Calu3 (cell line): ENCODE data around the gene ABLIM2. TPM values are rescaled to one million over a fixed set of nuclear protein-coding genes. Genes with fewer than 3 reads are reported as not detected.
"Not testable (repeated sequence)": the region's sequence is repeated elsewhere in the genome, so short reads cannot be mapped to it uniquely, and the experiment has no call there.

ENCODE experiments used
- BruUV-seq: library from RNA; stranded (reverse); fragments of 400-500 nt; replicated peaks from 2 replicates; lab custom pipeline; 2021; lab: Mats Ljungman, UMichigan
- CTCF ChIA-PET: fragments of 300-600 bp; sonication (Branson Sonifier 250); formaldehyde crosslinking; loops from one replicate; lab custom pipeline; 2022; ENCODE audit warnings: antibody characterized with exemption; lab: Charles Lee
- DNase-seq: peaks from one replicate; pipeline ENCODE4 v3.0.0; 2022
- H3K27ac Mint-ChIP-seq: one replicate; pipeline ENCODE4 v1.8.0; 2022; ENCODE audit warnings: mixed read lengths; ENCODE audit not compliant: unreplicated experiment
- H3K27me3 Mint-ChIP-seq: one replicate; pipeline ENCODE4 v1.8.0; 2022; ENCODE audit warnings: mixed read lengths; ENCODE audit not compliant: unreplicated experiment
- H3K36me3 Mint-ChIP-seq: one replicate; pipeline ENCODE4 v1.8.0; 2022; ENCODE audit warnings: mild to moderate bottlenecking, moderate library complexity, mixed read lengths; ENCODE audit not compliant: insufficient read depth, unreplicated experiment
- H3K4me1 Mint-ChIP-seq: one replicate; pipeline ENCODE4 v1.8.0; 2022; ENCODE audit warnings: mild to moderate bottlenecking, low read depth, mixed read lengths; ENCODE audit not compliant: unreplicated experiment
- H3K4me3 Mint-ChIP-seq: one replicate; pipeline ENCODE4 v1.8.0; 2022; ENCODE audit warnings: mild to moderate bottlenecking, low read depth, moderate library complexity, mixed read lengths; ENCODE audit not compliant: unreplicated experiment
- H3K9me3 Mint-ChIP-seq: one replicate; pipeline ENCODE4 v1.8.0; 2022; ENCODE audit warnings: low read depth, mixed read lengths; ENCODE audit not compliant: unreplicated experiment
- intact Hi-C: fragments of 100-400 bp; cut with micrococcal nuclease; formaldehyde crosslinking; loops from one replicate; pipeline ENCODE4 v1.10.0; 2022; ENCODE audit not compliant: unreplicated experiment
- total RNA-seq: library from RNA; stranded (reverse); gene quantifications from 2 replicates; pipeline ENCODE4 v1.2.3, GENCODE V29; 2022
- TF ChIP-seq, protein P1 (sequence below): fragments of 200-600 bp; IDR thresholded peaks from one replicate; pipeline ENCODE4 v1.8.0; 2022; ENCODE audit warnings: antibody characterized with exemption; ENCODE audit not compliant: unreplicated experiment

The ABLIM2 gene
- total RNA-seq, 1 experiment from 2014 or later: 1.0 TPM

DNA sequence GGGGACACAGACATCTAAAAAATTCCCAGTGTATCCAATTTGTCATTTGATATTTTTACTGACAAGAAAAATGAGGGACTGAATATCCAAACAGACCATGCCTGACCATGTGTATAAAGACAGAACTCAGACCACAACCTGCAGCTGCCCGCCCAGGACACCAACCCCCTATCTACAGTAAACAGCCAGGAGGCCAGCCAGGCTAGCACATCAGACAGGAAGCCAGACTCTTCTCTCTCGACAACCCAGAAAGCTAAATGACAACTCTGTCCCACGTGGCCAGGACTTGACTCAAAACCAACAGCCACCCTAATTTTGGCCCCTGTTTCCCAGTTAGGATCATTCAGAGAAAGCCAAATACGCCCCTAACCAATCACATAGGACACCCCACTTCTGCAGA, 234.0 kb downstream of the ABLIM2 start:
- H3K27me3 Mint-ChIP-seq: no peaks in the 10 kb centered on the region
- CTCF ChIA-PET: no interaction called here
- DNase-seq: no peak
- no TSS peak for BruUV-seq
- no peaks in the 10 kb centered on the region for H3K9me3 Mint-ChIP-seq
- H3K4me3 Mint-ChIP-seq: no peak overlapping the region
- intact Hi-C loops: loop anchor here (10.0 kb wide), 1 partner anchor 120 kb away; no protein-coding TSS in a partner anchor
- H3K36me3 Mint-ChIP-seq: peaks cover 3% of the 10 kb centered on the region
- peaks cover 26% of the 10 kb centered on the region for H3K4me1 Mint-ChIP-seq
- no peak overlapping the region for H3K27ac Mint-ChIP-seq
- TF ChIP-seq, protein P1, sequence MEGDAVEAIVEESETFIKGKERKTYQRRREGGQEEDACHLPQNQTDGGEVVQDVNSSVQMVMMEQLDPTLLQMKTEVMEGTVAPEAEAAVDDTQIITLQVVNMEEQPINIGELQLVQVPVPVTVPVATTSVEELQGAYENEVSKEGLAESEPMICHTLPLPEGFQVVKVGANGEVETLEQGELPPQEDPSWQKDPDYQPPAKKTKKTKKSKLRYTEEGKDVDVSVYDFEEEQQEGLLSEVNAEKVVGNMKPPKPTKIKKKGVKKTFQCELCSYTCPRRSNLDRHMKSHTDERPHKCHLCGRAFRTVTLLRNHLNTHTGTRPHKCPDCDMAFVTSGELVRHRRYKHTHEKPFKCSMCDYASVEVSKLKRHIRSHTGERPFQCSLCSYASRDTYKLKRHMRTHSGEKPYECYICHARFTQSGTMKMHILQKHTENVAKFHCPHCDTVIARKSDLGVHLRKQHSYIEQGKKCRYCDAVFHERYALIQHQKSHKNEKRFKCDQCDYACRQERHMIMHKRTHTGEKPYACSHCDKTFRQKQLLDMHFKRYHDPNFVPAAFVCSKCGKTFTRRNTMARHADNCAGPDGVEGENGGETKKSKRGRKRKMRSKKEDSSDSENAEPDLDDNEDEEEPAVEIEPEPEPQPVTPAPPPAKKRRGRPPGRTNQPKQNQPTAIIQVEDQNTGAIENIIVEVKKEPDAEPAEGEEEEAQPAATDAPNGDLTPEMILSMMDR: no peak

- Mint-ChIP-seq H3K36me3 (no peaks in the 10 kb centered on the region), H3K4me3 (no peak overlapping the region), H3K9me3 (no peaks in the 10 kb centered on the region), H3K27ac (no peak overlapping the region), H3K27me3 (no peaks in the 10 kb centered on the region), H3K4me1 (peaks cover 21% of the 10 kb centered on the region)
- TF ChIP-seq, protein P1: no peak
- CTCF ChIA-PET: no interaction called here
- DNase-seq: no peak
- intact Hi-C loops: loop anchor here (10.0 kb wide), 1 partner anchor 119 kb away; no protein-coding TSS in a partner anchor
- BruUV-seq: no TSS peak
Measured at GRCh38 chr4:7924163-7924562, 234.4 kb downstream of the ABLIM2 start.

DNA sequence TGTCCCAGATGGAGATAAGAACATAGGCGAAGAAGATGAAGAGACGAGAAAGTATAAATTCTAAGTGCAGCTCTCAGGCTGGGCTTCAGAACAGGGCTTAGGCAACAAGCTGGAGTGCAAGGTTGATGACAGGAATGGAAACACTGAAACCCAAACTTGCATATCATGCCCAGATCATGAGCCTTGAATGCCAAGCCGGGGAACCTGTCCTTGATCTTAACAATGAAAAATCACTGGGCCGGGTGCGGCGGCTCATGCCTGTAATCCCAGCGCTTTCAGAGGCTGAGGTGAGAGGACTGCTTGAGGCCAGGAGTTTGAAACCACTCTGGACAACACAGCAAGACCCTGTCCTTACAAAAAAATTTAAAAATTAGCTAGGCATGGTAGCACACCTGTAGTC, 236.1 kb downstream of the ABLIM2 start:
- TF ChIP-seq, protein P1: no peak
- intact Hi-C loops: loop anchor here (10.0 kb wide), 1 partner anchor 118 kb away; no protein-coding TSS in a partner anchor
- Mint-ChIP-seq H3K9me3 (no peaks in the 10 kb centered on the region), H3K27me3 (no peaks in the 10 kb centered on the region), H3K4me1 (peaks cover 16% of the 10 kb centered on the region), H3K36me3 (peaks cover 5% of the 10 kb centered on the region), H3K4me3 (no peak overlapping the region), H3K27ac (no peak overlapping the region)
- DNase-seq: no peak
- CTCF ChIA-PET: no interaction called here
- no TSS peak for BruUV-seq

- no TSS peak for BruUV-seq
- Mint-ChIP-seq H3K27ac (no peak overlapping the region), H3K4me1 (peaks cover 14% of the 10 kb centered on the region), H3K4me3 (no peak overlapping the region), H3K27me3 (no peaks in the 10 kb centered on the region), H3K9me3 (no peaks in the 10 kb centered on the region), H3K36me3 (peaks cover 8% of the 10 kb centered on the region)
- intact Hi-C loops: no loop called here
- TF ChIP-seq, protein P1: no peak
- CTCF ChIA-PET: no interaction called here
- DNase-seq: no peak
Measured at GRCh38 chr4:7918981-7919380, 239.6 kb downstream of the ABLIM2 start.

DNA sequence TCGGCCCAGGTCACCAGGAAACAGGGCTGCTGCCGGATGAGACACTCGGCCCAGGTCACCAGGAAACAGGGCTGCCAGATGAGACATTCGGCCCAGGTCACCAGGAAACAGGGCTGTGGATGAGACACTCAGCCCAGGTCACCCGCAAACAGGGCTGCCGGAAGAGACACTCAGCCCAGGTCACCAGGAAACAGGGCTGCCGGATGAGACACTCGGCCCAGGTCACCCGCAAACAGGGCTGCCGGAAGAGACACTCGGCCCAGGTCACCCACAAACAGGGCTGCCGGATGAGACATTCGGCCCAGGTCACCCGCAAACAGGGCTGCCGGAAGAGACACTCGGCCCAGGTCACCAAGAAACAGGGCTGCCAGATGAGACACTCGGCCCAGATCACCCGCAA, 240.4 kb downstream of the ABLIM2 start:
- H3K27me3 Mint-ChIP-seq, BruUV-seq, H3K27ac Mint-ChIP-seq, DNase-seq, CTCF ChIA-PET, H3K4me3 Mint-ChIP-seq, H3K9me3 Mint-ChIP-seq, intact Hi-C loops, H3K36me3 Mint-ChIP-seq: not testable (repeated sequence)
- peaks cover 11% of the 10 kb centered on the region for H3K4me1 Mint-ChIP-seq
